GM18520 (cell line): ENCODE results near the gene RNF149.

Experiments used
- ATAC-seq: cut with Tn5 transposase; IDR thresholded peaks from one replicate; pipeline ENCODE4 v1.9.1; 2021; ENCODE audit not compliant: unreplicated experiment

RNF149 gene

DNA sequence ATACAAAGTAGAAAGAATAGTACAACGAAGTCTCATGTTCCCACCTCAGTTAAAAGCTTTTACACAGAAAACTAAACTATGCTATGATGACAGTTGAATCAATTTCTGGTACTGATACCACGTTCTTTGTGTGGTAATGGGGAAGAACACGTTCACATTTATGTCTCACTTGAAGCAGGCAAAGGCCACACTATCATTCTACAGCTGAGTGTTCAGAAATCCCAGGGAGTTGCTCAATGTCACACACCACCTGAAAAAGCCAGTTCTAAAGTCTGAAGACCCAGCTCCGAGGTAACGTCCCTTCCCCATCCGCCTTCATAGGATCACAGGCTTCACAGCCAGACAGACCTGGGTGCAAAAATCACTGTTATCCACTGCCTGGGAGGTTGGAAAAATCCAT is 8.9 kb downstream of the RNF149 start:
- no peak for ATAC-seq

DNA sequence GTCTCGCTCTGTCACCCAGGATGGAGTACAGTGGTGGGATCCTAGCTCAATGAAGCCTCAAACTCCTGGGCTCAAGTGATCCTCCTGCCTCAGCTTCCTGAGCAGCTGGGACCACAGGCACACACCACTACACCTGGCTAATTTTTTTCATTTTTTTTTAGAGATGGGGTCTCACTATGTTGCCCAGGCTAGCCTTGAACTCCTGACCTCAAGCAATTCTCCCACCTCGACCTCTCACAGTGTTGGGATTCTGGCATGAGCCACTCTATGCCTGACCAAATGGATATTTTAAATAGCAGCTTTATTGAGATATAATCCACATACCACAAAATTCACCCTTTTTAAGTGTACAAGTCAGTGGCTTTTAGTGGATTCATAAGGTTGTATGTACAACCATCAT is 11.1 kb downstream of the RNF149 start:
- no peak for ATAC-seq

DNA sequence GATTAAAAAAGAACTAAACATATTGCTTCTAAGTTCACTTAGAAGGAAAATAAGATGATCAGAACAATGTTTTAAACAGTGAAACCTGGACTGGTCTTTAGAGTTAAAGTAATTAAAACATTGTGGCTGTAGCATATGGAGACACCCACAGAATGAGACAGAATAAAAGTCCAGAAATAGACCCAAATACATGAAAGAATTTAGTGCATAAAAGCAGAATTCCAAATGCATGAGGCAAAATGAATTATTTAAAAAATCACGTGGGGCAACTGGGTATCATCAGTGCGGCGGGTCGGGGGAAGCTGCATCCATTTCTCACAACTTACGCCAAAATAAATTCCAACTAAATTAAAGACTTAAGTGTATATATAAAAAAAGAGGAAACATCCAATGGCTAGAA is 12.1 kb downstream of the RNF149 start:
- no peak for ATAC-seq

DNA sequence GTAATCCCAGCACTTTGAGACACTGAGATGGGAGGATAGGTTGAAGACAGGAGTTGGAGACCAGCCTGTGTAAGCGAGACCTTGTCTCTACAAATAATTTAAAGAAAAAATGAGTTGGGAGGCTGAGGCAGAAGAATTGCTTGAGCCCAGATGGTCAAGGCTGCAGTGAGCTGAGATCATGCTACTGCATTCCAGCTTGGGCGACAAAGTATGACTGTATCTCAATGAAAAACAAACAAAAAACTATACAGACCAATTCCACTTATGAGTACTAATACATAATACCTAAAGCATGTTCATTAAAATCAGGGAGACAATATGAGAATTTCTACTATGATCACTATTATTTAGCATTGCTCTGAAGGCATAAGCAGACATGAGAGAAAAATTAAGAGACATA is 12.6 kb downstream of the RNF149 start:
- ATAC-seq = no peak

DNA sequence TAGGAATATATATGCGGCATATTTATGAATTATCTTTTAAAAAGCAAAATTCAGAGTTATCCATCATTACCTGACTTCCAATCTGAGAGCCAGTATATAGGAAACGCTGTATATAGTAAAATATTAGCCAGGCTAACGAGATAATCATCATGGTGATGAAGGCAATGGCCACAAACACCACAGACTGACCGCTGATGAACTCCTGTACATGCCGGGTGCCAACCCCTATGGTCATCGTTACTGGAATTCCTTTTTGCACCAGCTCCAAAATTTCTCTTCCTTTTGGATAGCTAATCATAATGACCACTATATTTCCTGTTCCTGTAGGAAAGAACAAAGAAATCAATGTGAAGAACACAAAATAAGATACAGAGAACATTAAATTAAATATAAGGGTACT is 13.6 kb downstream of the RNF149 start:
- ATAC-seq = no peak

DNA sequence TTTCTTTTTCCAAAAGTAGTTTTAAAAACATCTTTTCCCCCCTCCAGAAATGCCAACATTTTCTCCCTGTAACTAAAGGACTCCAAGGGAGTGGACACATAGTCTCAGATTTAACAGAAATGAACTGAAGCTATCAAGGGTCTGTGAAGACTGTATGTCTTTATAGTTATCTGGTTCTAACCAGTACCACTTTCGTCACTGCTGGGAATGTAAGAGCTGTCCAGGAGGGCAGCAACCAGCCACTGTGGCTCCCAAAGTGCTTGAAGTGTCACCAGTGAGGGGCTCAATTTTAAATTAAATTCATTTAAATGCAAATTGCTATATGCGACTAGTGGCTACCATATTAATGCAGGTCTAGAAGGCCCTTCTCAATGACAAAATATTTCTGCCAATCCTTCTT is 15.0 kb downstream of the RNF149 start:
- ATAC-seq = no peak

DNA sequence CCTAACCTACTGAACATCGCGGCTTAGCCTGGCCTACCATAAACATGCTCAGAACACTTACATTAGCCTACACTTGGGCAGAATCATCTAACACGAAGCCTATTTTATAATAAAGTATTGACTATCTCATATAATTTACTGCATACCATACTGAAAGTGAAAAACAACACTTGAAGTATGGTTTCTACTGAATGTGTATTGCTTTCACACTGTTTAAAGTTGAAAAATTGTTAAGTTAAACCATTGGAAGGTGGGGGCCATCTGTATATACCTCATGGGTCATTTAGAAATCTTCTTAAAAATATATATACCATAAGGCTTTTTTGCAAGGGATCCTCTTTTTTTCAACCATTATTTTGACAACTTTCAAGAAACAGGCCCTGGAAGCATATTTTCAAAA is 16.5 kb downstream of the RNF149 start:
- no peak for ATAC-seq

DNA sequence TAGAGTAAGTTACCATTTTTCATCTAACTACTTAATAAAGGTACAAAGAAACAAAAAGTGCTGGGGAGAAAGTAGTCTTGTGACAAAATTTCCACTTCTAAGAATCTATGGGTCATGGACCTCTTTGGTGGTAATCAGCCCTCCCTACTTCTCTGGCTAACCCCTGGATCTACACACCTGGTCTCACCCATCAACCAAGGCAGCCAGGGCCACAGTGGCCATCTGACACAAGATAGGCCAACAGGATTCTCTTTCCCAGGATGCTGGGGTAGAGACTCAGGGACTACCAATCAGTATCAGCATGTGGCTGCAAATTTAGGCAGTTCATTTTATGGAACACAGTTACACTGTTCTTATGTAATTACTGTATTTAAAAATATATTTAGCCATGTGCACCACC is 17.8 kb downstream of the RNF149 start:
- no peak for ATAC-seq

DNA sequence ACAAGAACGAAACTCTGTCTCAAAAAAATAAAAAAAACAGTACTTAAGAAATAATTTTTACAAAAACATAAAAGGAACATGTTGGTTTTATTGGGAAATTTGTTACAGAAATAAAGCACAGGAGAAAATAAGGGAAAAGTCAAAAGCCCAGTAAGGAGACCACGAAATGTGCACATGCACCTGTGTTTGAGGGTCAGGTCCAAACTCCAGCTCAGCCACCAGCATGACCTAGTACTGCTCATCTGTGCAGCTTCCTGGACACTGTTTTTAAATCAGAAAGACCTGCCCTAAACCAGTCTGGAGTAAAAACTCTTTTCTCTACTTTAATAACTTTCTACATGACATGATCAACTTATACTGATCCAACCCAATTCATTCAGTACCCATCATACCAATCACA is 21.2 kb downstream of the RNF149 start:
- no peak for ATAC-seq

DNA sequence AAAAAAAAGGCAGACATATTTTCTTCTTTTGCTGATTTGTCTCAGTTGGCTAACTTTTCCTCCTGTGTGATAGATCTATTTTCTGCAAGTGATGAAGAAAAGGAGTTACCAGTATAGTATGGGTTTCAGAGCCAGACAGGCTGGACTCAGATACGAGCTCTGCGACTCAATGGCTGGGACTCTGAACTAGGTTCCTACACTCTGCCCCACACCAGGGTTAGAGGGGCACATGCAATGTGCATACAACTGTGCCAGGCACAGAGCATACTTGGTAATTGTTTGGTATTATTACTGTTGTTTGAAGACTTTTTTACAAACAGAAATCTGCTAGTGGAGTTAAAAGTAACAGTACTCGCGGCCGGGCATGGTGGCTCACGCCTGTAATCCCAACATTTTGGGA is 21.8 kb downstream of the RNF149 start:
- ATAC-seq = no peak

DNA sequence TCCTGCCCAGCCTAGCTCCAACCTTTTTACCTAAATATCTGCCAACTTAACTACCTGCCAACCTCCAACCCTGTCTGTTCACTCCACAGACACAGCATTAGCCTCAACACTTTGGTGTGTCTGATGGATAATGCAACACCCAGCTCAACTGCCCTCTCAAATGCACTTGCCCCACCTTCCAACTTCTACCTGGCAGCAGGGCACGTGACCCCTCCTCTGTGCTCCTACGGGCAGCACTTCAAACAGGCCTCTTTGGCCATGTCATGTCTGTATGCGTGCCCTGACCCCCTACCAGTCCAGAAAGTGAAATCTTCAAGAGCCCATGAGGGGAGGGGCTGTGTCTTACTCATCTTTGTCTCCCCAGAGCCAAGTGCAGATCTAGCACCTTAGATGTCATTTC is 25.5 kb downstream of the RNF149 start:
- ATAC-seq = no peak

DNA sequence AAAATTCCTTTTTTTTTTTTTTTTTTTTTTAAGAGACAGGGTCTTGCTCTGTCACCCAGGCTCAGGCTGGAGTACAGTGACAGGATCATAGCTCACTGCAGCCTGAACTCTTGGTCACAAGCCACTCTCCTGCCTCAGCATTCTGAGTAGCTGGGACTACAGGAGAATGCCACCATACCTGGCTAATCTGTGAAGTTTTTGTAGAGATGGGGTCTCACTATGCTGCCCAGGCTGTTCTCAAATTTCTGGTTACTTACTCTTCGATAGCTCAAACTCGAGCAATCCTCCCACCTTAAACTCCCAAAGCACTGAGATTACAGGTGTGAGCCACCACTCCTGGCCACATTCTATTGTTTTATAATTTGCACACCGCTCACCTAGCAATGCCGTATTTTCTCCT is 27.0 kb downstream of the RNF149 start:
- no peak for ATAC-seq

DNA sequence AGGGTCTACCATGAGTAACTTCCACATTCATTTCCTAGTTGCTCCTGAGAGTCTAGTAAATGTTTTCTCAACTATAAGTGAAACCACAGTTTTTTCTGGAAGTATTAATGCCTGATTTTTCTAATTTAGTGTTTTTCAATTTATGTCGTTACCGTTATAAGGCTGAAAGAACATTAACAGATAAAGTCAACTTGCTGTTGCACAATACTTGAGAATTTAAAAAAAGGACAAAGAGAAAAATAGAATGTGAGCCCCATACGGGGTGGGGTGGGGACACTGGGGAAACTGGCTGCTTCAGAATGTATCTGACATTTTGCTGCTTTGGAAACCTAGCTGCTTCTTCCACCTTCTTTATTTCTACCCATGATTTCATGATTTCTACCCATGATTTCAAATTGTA is 29.6 kb downstream of the RNF149 start:
- ATAC-seq = no peak

DNA sequence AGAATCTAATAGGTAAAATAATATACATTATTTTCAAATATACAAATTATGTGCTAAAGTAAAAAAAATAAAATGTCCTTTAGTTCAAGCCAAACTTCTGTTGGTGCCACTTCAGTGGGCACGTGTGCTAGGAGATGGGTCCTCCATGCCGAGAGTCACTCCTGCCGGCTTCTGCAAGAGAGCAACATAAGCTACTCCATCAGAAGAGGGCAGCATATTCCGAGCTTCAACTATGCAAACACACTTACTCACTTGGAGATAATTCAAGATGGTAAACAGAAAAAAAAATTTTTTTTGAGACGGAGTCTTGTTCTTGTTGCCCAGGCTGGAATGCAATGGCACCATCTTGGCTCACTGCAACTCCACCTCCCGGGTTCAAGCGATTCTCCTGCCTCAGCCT is 31.4 kb downstream of the RNF149 start:
- ATAC-seq = no peak

DNA sequence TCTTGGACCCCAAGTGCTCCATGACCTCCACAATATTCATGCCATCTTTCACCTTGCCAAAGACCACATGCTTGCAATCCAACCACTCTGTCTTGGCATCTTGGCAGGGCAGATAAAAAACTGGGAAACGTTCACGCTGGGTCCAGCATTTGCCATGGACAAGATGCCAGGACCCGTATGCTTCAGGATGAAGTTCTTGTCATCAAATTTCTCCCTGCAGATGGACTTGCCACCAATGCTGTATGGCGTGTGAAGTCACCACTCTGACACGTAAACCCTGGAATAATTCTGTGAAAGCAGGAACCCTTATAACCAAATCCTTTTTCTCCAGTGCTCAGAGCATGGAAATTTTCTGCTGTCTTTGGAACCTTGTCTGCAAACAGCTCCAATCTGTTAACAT is 34.4 kb downstream of the RNF149 start:
- ATAC-seq = no peak

DNA sequence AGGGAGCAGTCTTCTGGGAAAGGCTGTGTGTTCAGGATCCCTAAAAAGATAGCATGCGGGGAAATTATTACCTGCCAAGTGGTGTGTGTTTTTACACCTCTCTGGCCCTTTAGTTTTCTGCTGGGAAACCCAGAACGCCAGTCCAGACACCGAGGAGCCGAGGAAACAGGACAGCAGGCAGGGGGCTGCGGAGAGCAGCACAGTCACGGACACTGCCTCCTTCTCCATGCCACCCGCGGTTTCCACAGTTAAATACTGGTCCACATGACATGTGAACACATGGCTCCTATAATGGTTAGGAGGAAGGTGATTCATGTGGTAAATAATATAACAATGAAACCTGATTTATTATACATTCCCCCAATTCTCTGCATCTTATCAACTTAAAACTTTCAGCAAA is 35.4 kb downstream of the RNF149 start:
- no peak for ATAC-seq

DNA sequence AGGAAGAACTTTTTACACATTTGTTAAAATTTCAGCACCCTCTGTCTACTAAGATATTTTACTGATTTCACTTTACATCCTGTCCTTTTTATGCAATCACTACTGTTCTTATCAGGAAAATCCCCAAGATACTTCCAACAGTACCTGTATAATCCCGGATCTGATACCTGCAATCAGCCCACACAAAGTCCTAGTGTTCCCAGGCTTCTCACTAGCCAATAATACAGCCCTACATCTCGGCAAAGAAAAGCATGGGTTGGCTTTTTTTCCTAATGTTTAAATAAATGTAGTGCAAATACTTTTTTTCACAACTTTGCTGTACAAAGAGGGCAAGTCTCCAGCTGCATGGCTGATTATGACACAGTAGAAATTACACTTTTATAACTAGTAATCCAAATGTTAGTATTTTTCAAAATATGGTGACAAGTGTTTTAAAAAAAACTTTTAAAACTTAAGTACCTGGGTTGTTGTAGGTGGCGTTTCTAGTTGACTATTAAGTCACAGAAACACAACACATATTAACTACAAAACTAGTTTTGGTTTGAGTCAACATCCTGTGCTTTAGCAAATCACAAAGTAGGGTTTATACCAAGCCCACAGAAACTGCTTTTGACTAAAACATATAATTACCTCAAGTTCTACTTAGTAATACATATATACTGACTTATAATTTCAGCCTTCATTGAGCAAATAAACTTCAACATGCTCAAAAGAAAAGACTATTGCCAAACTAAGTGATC is 36.3 kb downstream of the RNF149 start:
- peak; percentile 90 for ATAC-seq

DNA sequence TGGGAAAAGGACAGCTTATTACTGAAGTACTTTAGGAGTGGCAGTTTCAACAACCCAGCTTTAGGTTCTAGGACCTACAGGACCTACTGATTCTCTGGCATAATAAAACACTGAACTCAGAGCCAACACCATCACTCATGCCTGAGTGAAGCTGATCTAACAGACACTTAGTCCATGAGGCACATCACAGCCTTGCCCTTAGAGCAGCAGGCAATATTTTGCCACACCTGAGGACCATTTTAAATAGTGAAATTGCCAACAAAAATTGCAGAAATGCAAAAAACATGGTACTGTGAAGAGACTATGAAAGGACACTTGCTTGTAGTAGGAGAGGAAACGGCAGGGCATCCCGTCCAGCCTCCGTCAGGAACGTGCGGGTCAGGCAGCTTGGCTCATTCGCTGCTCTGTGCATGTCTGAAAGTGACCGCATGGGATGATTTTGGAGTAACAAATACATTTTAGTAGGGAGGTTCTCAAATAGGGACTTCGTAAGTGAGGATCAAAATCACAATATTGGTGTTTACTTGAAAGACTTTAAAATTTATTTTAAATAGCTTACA is 37.7 kb downstream of the RNF149 start:
- no peak for ATAC-seq

DNA sequence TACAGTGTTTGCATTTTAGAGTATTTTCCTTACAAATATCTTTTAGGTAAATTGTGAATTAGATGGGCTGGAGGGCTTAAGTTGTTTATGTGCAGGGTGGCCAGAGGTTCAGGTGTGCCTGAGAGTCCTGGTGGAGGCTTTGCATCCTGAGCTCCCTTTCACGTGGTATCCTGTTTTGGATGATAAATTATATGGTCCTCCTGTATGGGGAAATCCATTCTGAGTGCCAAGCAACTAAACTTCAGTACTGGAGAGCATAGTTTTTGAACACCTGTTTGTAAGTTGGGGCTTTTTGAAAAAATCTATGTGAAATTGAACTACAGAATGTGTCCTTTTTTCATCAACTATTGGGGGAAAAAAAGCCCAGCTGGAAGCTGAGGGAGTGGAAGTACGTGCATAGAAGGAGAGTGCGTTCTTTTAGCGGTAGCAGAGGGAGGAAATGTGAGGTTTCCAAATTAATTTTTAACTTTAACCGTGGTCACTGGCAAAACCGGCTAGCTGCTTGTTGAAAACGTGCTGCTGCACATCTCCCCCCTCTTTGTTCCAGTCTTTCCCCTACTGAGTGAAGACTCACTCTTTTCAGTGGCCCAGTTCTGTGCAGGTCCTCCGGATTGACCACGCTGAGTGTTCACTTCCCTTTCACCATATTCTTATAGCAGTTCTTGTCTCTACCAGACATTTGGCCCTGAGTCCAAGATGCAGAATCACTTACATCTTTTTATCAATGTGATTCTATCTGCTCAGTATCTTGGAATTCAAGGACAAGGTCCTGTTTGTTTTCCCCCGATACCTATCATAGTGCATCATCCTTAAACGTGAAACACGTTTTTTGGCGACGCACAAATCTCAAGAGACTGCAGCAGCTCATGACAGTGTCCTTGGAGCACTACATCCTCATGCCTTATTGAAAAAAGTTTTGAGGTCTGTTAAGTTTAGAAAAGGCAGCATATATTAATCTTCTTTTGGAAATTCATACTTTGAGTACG is 40.5 kb downstream of the RNF149 start:
- ATAC-seq = no peak

DNA sequence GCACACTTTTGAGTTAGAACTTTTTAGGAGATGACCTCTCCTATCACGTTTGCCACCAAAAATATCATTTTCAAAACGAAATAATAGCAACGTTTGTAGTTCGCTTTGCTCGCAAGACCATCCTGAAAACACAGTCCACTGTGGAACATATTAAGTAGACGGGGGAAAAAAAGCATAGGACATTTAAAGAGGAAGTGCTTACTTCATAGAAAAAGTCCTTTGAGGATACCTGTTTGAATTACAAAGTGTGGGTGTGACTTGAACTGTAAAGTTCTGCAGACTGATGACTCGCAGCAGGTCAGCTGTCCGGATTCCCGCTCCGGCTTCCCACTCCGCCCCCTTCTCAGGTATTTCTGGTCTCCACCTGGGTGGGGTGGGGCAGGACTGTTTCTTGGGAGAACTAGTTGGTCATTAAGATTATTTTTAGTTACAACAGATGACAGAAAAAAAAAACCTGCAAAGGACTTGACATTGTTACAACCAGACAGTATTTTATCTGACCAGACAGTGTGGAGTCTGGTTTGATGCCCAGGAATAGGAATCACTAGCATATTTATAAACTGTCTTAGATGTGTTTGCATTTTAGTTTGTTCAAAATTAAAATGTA is 42.5 kb downstream of the RNF149 start:
- ATAC-seq = no peak

DNA sequence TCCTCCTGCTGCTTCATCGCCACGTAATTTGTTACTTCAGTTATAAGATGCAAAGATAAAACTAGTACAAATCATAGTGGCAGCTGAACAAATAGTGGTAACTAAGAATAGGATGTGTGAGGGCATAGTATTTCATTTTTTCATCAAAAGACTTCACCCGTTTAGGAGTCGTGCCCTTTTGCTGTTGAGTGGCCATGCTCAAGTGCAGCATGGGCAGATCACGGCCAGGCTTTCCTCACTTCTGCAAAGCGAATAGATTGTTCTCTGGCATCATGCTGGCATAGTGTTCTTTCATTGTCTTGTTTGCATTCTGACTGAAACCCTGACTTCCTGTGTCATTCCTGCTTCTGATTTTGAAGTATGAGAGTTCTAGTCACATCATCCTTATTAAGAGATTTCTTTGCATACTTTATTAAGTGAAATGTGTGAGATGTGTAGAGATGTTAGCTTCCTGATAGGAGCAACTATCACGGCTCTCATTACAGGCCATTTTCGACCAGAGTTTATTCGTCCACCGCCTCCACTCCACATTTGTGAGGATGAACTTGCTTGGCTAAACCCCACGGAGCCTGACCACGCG is 44.1 kb downstream of the RNF149 start:
- no peak for ATAC-seq
